HEK293 (cell line): Measurements from ENCODE around the gene PWWP2B.

Experiments
- CTCF ChIA-PET: fragments of 350-600 bp; formaldehyde crosslinking; extraction: SDS; loops from one replicate; lab custom pipeline; 2021; ENCODE audit warnings: antibody characterized with exemption; lab: Yijun Ruan, JAX
- POLR2A ChIA-PET: fragments of 300-600 bp; formaldehyde crosslinking; extraction: SDS; loops from one replicate; lab custom pipeline; 2020; ENCODE audit warnings: antibody characterized with exemption, inconsistent platforms; lab: Yijun Ruan, JAX
- H3K27ac ChIP-seq: fragments of 200-500 bp; sonication (Bioruptor generic); 2 replicates; pipeline ENCODE4 v1.5.1; 2014; ENCODE audit warnings: low read depth, low read length, control low read depth, inconsistent platforms; ENCODE audit errors: extremely low read depth
- H3K36me3 ChIP-seq, 2 experiments: fragments of 200-500 bp in 1 of 2; sonication (Bioruptor generic) in 1 of 2; 1 replicate in 1 of 2; 2 replicates in 1 of 2; pipeline ENCODE4 v1.5.1; 2014 to 2017; ENCODE audit warnings: inconsistent platforms in 2 of 2, low read length in 2 of 2; ENCODE audit not compliant: control insufficient read depth in 2 of 2, insufficient read depth in 1 of 2
- H3K4me1 ChIP-seq: fragments of 200-500 bp; sonication (Bioruptor generic); 2 replicates; pipeline ENCODE4 v1.5.1; 2014; ENCODE audit warnings: mild to moderate bottlenecking, low read length, inconsistent platforms; ENCODE audit not compliant: control insufficient read depth, insufficient read depth
- H3K4me3 ChIP-seq: 2 replicates; pipeline ENCODE4 v1.5.1; 2011; ENCODE audit warnings: low read depth, mild to moderate bottlenecking, control low read depth, low read length, moderate library complexity
- H3K9me3 ChIP-seq: fragments of 200-500 bp; sonication (Bioruptor generic); 2 replicates; pipeline ENCODE4 v1.5.1; 2014; ENCODE audit warnings: low read depth, low read length, inconsistent platforms; ENCODE audit not compliant: control insufficient read depth, insufficient read depth
- ATF2 ChIP-seq: fragments of 450-650 bp; formaldehyde crosslinking; IDR thresholded peaks from 2 replicates; pipeline ENCODE4 v1.5.1; 2016; ENCODE audit warnings: missing biosample characterization, missing genetic modification characterization, low read depth
- GLIS2 ChIP-seq: fragments of 450-650 bp; formaldehyde crosslinking; IDR thresholded peaks from 2 replicates; pipeline ENCODE4 v1.5.1; 2016; ENCODE audit warnings: missing biosample characterization, missing genetic modification characterization
- KLF16 ChIP-seq: fragments of 450-650 bp; formaldehyde crosslinking; IDR thresholded peaks from 2 replicates; pipeline ENCODE4 v1.5.1; 2017; ENCODE audit warnings: missing biosample characterization, missing genetic modification characterization
- KLF8 ChIP-seq: fragments of 450-650 bp; formaldehyde crosslinking; IDR thresholded peaks from 2 replicates; pipeline ENCODE4 v1.5.1; 2016; ENCODE audit warnings: missing biosample characterization, missing genetic modification characterization
- SCRT2 ChIP-seq: fragments of 450-650 bp; formaldehyde crosslinking; IDR thresholded peaks from 2 replicates; pipeline ENCODE4 v1.5.1; 2016; ENCODE audit warnings: missing biosample characterization, missing genetic modification characterization
- ZNF26 ChIP-seq: fragments of 450-650 bp; formaldehyde crosslinking; IDR thresholded peaks from 2 replicates; pipeline ENCODE4 v1.5.1; 2016; ENCODE audit warnings: missing biosample characterization, missing genetic modification characterization
- ZNF660 ChIP-seq: fragments of 450-650 bp; IDR thresholded peaks from 2 replicates; pipeline ENCODE4 v1.5.1; 2018; ENCODE audit warnings: missing biosample characterization, mild to moderate bottlenecking, missing genetic modification characterization
- ZNF701 ChIP-seq: fragments of 450-650 bp; formaldehyde crosslinking; IDR thresholded peaks from 2 replicates; pipeline ENCODE4 v1.5.1; 2016; ENCODE audit warnings: missing biosample characterization, missing genetic modification characterization
- ZNF704 ChIP-seq: fragments of 450-650 bp; formaldehyde crosslinking; IDR thresholded peaks from 2 replicates; pipeline ENCODE4 v1.5.1; 2016; ENCODE audit warnings: missing biosample characterization, missing genetic modification characterization
- ZNF792 ChIP-seq: fragments of 450-650 bp; formaldehyde crosslinking; IDR thresholded peaks from 2 replicates; pipeline ENCODE4 v1.5.1; 2016; ENCODE audit warnings: missing biosample characterization, missing genetic modification characterization
- ZSCAN5A ChIP-seq: fragments of 450-650 bp; formaldehyde crosslinking; IDR thresholded peaks from 2 replicates; pipeline ENCODE4 v1.5.1; 2016; ENCODE audit warnings: missing biosample characterization, missing genetic modification characterization
- TF ChIP-seq, protein P1 (sequence below): fragments of 450-650 bp; formaldehyde crosslinking; IDR thresholded peaks from 2 replicates; pipeline ENCODE4 v1.5.1; 2016; ENCODE audit warnings: missing biosample characterization, missing genetic modification characterization
- TF ChIP-seq, protein P2 (sequence below): fragments of 450-650 bp; formaldehyde crosslinking; IDR thresholded peaks from 2 replicates; pipeline ENCODE4 v1.5.1; 2016; ENCODE audit warnings: missing biosample characterization, missing genetic modification characterization, borderline replicate concordance
- TF ChIP-seq, protein P3 (sequence below): fragments of 450-650 bp; formaldehyde crosslinking; IDR thresholded peaks from 2 replicates; pipeline ENCODE4 v1.5.1; 2016; ENCODE audit warnings: missing biosample characterization, missing genetic modification characterization
- TF ChIP-seq, protein P4 (sequence below): fragments of 450-650 bp; formaldehyde crosslinking; IDR thresholded peaks from 2 replicates; pipeline ENCODE4 v1.5.1; 2017; ENCODE audit warnings: missing biosample characterization, missing genetic modification characterization

Gene PWWP2B

GRCh38 chr10:132375795-132376297 lies 21.2 kb upstream of the PWWP2B start (continued):
- no peak for TF ChIP-seq ZNF660 (tag by site-specific recombination)

DNA sequence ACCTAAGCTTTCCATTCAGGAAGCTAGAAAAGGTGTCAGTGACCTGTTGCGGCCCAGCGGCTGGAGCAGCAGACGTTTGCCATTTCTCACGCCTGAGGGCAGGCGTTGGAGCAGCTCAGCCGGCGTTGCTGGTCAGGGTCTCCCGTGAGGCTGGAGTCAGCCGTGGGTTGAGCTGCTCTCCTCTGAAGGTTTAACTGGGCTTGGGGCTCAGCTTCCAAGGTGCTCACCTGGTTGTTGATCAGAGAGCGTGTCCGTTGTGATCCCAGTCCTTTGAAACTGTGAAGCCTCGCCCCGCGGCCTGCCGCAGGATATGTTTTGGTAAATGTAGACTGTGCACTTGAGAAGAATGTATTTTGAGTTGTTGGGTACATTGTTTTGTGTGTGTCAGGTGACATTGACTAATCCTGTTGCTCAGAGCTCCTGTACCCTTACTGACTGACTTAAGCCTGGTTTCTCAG lies 20.6 kb upstream of the PWWP2B start:
- ChIA-PET POLR2A (no interaction called here), CTCF (interaction anchor here (0.8 to 2.2 kb wide), 2 partner anchors 11 to 16 kb away, joined by 3 to 6 read pairs; no protein-coding TSS in a partner anchor)
- H3K4me1 ChIP-seq = no peaks in the 10 kb centered on the region
- TF ChIP-seq SCRT2 = peak; percentile 15; the same call in 1 of the 2 replicates
- TF ChIP-seq GLIS2 (tag by site-specific recombination) = no peak
- TF ChIP-seq, all 188 proteins: peak for 1
- H3K9me3 ChIP-seq = no peaks in the 10 kb centered on the region
- H3K4me3 ChIP-seq = no peak overlapping the region
- no peak overlapping the region for H3K27ac ChIP-seq
- no peaks in the 10 kb centered on the region for H3K36me3 ChIP-seq

- H3K27ac ChIP-seq = no peak overlapping the region
- H3K4me1 ChIP-seq = no peaks in the 10 kb centered on the region
- no peak overlapping the region for H3K4me3 ChIP-seq
- POLR2A ChIA-PET = no interaction called here
- H3K9me3 ChIP-seq = no peaks in the 10 kb centered on the region
- CTCF ChIA-PET = interaction anchor here (0.6 to 2.2 kb wide), 2 partner anchors 17 to 354 kb away, joined by 4 to 6 read pairs; no protein-coding TSS in a partner anchor
- H3K36me3 ChIP-seq = no peaks in the 10 kb centered on the region
- no peak for TF ChIP-seq KLF16 (tag by site-specific recombination)
- TF ChIP-seq GLIS2 (tag by site-specific recombination) = no peak
- TF ChIP-seq, protein P1, sequence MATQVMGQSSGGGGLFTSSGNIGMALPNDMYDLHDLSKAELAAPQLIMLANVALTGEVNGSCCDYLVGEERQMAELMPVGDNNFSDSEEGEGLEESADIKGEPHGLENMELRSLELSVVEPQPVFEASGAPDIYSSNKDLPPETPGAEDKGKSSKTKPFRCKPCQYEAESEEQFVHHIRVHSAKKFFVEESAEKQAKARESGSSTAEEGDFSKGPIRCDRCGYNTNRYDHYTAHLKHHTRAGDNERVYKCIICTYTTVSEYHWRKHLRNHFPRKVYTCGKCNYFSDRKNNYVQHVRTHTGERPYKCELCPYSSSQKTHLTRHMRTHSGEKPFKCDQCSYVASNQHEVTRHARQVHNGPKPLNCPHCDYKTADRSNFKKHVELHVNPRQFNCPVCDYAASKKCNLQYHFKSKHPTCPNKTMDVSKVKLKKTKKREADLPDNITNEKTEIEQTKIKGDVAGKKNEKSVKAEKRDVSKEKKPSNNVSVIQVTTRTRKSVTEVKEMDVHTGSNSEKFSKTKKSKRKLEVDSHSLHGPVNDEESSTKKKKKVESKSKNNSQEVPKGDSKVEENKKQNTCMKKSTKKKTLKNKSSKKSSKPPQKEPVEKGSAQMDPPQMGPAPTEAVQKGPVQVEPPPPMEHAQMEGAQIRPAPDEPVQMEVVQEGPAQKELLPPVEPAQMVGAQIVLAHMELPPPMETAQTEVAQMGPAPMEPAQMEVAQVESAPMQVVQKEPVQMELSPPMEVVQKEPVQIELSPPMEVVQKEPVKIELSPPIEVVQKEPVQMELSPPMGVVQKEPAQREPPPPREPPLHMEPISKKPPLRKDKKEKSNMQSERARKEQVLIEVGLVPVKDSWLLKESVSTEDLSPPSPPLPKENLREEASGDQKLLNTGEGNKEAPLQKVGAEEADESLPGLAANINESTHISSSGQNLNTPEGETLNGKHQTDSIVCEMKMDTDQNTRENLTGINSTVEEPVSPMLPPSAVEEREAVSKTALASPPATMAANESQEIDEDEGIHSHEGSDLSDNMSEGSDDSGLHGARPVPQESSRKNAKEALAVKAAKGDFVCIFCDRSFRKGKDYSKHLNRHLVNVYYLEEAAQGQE (tag by site-specific recombination) = no peak
- no peak for TF ChIP-seq ZNF792 (tag by site-specific recombination)
- TF ChIP-seq SCRT2 = no peak
- TF ChIP-seq, protein P2, sequence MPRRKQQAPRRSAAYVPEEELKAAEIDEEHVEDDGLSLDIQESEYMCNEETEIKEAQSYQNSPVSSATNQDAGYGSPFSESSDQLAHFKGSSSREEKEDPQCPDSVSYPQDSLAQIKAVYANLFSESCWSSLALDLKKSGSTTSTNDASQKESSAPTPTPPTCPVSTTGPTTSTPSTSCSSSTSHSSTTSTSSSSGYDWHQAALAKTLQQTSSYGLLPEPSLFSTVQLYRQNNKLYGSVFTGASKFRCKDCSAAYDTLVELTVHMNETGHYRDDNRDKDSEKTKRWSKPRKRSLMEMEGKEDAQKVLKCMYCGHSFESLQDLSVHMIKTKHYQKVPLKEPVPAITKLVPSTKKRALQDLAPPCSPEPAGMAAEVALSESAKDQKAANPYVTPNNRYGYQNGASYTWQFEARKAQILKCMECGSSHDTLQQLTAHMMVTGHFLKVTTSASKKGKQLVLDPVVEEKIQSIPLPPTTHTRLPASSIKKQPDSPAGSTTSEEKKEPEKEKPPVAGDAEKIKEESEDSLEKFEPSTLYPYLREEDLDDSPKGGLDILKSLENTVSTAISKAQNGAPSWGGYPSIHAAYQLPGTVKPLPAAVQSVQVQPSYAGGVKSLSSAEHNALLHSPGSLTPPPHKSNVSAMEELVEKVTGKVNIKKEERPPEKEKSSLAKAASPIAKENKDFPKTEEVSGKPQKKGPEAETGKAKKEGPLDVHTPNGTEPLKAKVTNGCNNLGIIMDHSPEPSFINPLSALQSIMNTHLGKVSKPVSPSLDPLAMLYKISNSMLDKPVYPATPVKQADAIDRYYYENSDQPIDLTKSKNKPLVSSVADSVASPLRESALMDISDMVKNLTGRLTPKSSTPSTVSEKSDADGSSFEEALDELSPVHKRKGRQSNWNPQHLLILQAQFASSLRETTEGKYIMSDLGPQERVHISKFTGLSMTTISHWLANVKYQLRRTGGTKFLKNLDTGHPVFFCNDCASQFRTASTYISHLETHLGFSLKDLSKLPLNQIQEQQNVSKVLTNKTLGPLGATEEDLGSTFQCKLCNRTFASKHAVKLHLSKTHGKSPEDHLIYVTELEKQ = no peak
- TF ChIP-seq KLF8 (tag by site-specific recombination) = no peak
- TF ChIP-seq, protein P3, sequence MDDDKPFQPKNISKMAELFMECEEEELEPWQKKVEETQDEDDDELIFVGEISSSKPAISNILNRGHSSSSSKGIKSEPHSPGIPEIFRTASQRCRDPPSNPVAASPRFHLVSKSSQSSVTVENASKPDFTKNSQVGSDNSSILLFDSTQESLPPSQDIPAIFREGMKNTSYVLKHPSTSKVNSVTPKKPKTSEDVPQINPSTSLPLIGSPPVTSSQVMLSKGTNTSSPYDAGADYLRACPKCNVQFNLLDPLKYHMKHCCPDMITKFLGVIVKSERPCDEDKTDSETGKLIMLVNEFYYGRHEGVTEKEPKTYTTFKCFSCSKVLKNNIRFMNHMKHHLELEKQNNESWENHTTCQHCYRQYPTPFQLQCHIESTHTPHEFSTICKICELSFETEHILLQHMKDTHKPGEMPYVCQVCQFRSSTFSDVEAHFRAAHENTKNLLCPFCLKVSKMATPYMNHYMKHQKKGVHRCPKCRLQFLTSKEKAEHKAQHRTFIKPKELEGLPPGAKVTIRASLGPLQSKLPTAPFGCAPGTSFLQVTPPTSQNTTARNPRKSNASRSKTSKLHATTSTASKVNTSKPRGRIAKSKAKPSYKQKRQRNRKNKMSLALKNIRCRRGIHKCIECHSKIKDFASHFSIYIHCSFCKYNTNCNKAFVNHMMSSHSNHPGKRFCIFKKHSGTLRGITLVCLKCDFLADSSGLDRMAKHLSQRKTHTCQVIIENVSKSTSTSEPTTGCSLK = no peak
- TF ChIP-seq, protein P4, sequence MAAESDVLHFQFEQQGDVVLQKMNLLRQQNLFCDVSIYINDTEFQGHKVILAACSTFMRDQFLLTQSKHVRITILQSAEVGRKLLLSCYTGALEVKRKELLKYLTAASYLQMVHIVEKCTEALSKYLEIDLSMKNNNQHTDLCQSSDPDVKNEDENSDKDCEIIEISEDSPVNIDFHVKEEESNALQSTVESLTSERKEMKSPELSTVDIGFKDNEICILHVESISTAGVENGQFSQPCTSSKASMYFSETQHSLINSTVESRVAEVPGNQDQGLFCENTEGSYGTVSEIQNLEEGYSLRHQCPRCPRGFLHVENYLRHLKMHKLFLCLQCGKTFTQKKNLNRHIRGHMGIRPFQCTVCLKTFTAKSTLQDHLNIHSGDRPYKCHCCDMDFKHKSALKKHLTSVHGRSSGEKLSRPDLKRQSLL (tag by site-specific recombination) = no peak
- TF ChIP-seq ZNF704 = no peak
- no peak for TF ChIP-seq ZSCAN5A
- TF ChIP-seq ZNF701 (tag by site-specific recombination) = no peak
- no peak for TF ChIP-seq ATF2
- TF ChIP-seq ZNF26 (tag by site-specific recombination) = no peak
Measured at GRCh38 chr10:132377326-132377725, 19.7 kb upstream of the PWWP2B start.
